GM10248 (cell line): ENCODE results near the gene ZC3HAV1.
A peak's percentile ranks its signal among the peaks of the same experiment; 100 is the strongest.

Experiments used
- CTCF ChIA-PET: fragments of 300-600 bp; sonication (Branson Sonifier 250); formaldehyde crosslinking; extraction: SDS; loops from one replicate; lab custom pipeline; 2021; ENCODE audit warnings: antibody characterized with exemption; lab: Yijun Ruan, JAX
- POLR2A ChIA-PET: fragments of 350-650 bp; sonication (Branson Sonifier 250); formaldehyde crosslinking; extraction: SDS; loops from one replicate; lab custom pipeline; 2020; ENCODE audit warnings: antibody characterized with exemption; lab: Yijun Ruan, JAX
- DNase-seq: peaks from one replicate; pipeline ENCODE4 v3.0.0; 2012; ENCODE audit errors: extremely low spot score
- CTCF ChIP-seq: IDR thresholded peaks from 2 replicates; pipeline ENCODE4 v1.5.1; 2012; ENCODE audit warnings: mild to moderate bottlenecking, low read depth; ENCODE audit errors: extremely low read depth, missing control alignments, control extremely low read depth

The ZC3HAV1 gene

DNA sequence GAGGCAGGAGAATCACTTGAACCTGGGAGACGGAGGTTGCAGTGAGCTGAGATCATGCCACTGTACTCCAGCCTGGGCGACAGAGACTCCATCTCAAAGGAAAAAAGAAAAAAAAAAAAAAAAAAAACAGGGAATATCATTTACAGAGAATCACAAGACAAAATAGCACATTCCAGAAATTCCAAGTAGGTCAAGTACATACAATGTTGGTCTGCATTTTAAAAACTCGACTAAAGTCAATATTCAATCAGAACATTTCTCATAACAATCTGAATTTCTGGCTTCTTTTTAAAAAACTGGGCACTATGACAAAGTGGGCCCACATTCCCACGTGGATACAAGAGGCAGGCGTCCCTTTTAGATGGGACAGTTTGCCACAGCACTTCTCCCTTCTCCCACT lies 86.4 kb downstream of the ZC3HAV1 start:
- no peak for DNase-seq
- ChIA-PET POLR2A (no interaction called here), CTCF (interaction anchor here (1.0 to 2.1 kb wide), 4 partner anchors 9 to 52 kb away, joined by 3 to 9 read pairs (median 6); no protein-coding TSS in a partner anchor)
- no peak for TF ChIP-seq CTCF

DNA sequence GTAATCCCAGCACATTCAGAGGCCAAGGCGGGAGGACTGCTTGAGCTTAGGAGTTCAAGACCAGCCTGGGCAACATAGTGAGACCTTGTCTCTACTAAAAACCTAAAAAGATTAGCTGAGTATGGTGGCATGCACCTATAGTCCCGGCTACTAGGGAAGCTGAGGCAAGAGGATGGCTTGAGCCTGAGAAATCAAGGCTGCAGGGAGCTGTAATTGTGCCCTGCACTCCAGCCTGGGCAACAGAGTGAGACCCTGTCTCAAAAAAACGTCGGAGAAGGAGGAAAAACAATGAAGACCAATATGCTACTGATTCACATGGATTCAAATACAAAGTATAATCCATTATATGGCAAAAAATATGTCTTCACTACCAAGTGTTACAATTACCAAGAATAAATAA lies 87.2 kb downstream of the ZC3HAV1 start:
- TF ChIP-seq CTCF: no peak
- ChIA-PET POLR2A (no interaction called here), CTCF (interaction anchor here (1.5 to 2.5 kb wide), 3 partner anchors 8 to 53 kb away, joined by 3 to 9 read pairs (median 6); no protein-coding TSS in a partner anchor)
- no peak for DNase-seq

GRCh38 chr7:139018910-139019309 lies 90.6 kb downstream of the ZC3HAV1 start:
- ChIA-PET CTCF (interaction anchor here (0.8 to 3.8 kb wide), 6 partner anchors 8 to 133 kb away, joined by 3 to 44 read pairs (median 8); partner anchors contain the start of gene ZC3HAV1L), POLR2A (interaction anchor here (0.7 kb wide), 1 partner anchor 52 kb away, joined by 5 read pairs; no protein-coding TSS in a partner anchor)
- no peak for TF ChIP-seq CTCF
- no peak for DNase-seq

DNA sequence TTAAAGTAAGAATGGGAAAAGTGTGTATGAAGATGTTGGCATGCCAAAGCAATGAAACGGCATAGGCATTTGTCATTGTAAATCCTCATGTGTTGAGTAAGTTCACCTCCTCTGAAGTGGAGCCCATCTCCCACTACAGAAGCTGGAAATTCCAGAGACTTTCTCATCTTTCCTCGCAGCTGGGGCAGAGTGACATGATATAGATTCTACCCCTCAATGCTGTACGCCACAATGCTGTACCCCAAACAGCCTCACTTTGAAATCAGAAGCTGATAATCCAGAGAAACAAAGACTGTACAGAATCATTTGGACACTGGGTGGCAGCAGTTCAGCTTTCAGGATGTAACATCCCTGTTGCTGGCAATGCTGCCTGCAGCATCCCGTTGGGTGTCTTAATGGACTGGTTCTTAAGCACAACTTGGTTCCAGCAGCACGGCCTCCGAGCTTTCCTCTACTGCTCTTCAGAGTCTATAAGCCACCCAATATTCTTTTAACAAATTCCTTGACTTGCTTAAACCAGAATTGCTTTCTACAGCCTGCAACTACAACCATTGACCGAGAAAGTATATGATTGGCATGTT lies 92.5 kb downstream of the ZC3HAV1 start:
- DNase-seq: peak; percentile 81
- POLR2A ChIA-PET: no interaction called here
- peak; percentile 62 for TF ChIP-seq CTCF
- CTCF ChIA-PET: interaction anchor here (0.6 to 3.8 kb wide), 26 partner anchors 9 to 362 kb away, joined by 3 to 44 read pairs (median 4); partner anchors contain the start of gene ZC3HAV1L

GRCh38 chr7:139011373-139011772 lies 98.1 kb downstream of the ZC3HAV1 start:
- ChIA-PET CTCF (interaction anchor here (1.4 kb wide), 1 partner anchor 125 kb away, joined by 3 read pairs; no protein-coding TSS in a partner anchor), POLR2A (no interaction called here)
- TF ChIP-seq CTCF: no peak

GRCh38 chr7:139004321-139005090 lies 105.0 kb downstream of the ZC3HAV1 start:
- CTCF ChIA-PET: no interaction called here

More at GRCh38 chr7:139011373-139011772, 98.1 kb downstream of the ZC3HAV1 start:
- DNase-seq: no peak

More at GRCh38 chr7:139004321-139005090, 105.0 kb downstream of the ZC3HAV1 start:
- no peak for TF ChIP-seq CTCF
- DNase-seq: no peak
- POLR2A ChIA-PET: no interaction called here
